H9 (cell line): ENCODE results near the gene HOMER3. TPM values are rescaled to one million over a fixed set of nuclear protein-coding genes. Genes with fewer than 3 reads are reported as not detected.

Source experiments
- DNase-seq: peaks from one replicate; pipeline ENCODE4 v3.0.0-alpha.2; 2017
- H2AFZ ChIP-seq: one replicate; pipeline ENCODE4 v1.6.1; 2013; ENCODE audit warnings: mild to moderate bottlenecking, low read length, control low read depth, moderate library complexity
- H2AK5ac ChIP-seq: 2 replicates; pipeline ENCODE4 v1.6.1; 2013; ENCODE audit warnings: low read length, control low read depth, mixed read lengths; ENCODE audit not compliant: insufficient read length
- H2BK120ac ChIP-seq: one replicate; pipeline ENCODE4 v1.6.1; 2013; ENCODE audit warnings: low read depth, mild to moderate bottlenecking, low read length, control low read depth, inconsistent platforms; ENCODE audit not compliant: poor library complexity, severe bottlenecking
- H2BK12ac ChIP-seq: 2 replicates; pipeline ENCODE4 v1.6.1; 2013; ENCODE audit warnings: low read length, control low read depth, mixed read lengths, low read depth; ENCODE audit not compliant: insufficient read length
- H2BK15ac ChIP-seq: 2 replicates; pipeline ENCODE4 v1.6.1; 2013; ENCODE audit warnings: low read depth, low read length, control low read depth
- H2BK20ac ChIP-seq: one replicate; pipeline ENCODE4 v1.6.1; 2013; ENCODE audit warnings: low read depth, mild to moderate bottlenecking, low read length, control low read depth, inconsistent platforms; ENCODE audit not compliant: poor library complexity, severe bottlenecking
- H2BK5ac ChIP-seq: 2 replicates; pipeline ENCODE4 v1.6.1; 2013; ENCODE audit warnings: low read length, control low read depth, mixed read lengths; ENCODE audit not compliant: insufficient read length
- H3K14ac ChIP-seq: 2 replicates; pipeline ENCODE4 v1.6.1; 2013; ENCODE audit warnings: low read length, control low read depth; ENCODE audit not compliant: insufficient read depth
- H3K18ac ChIP-seq: 2 replicates; pipeline ENCODE4 v1.6.1; 2013; ENCODE audit warnings: low read depth, mild to moderate bottlenecking, mixed read lengths, low read length, control low read depth; ENCODE audit not compliant: insufficient read length
- H3K23ac ChIP-seq: 2 replicates; pipeline ENCODE4 v1.6.1; 2013; ENCODE audit warnings: low read length, control low read depth, mixed read lengths, low read depth; ENCODE audit not compliant: insufficient read length
- H3K23me2 ChIP-seq: 2 replicates; pipeline ENCODE4 v1.6.1; 2013; ENCODE audit warnings: low read depth, mild to moderate bottlenecking, mixed read lengths, low read length, control low read depth; ENCODE audit not compliant: insufficient read length, poor library complexity, severe bottlenecking
- H3K27ac ChIP-seq: 2 replicates; pipeline ENCODE4 v1.5.1; 2013; ENCODE audit warnings: low read length, control low read depth, mixed read lengths, low read depth; ENCODE audit not compliant: insufficient read length
- H3K27me3 ChIP-seq: 2 replicates; pipeline ENCODE4 v1.6.1; 2013; ENCODE audit warnings: low read length, control low read depth, inconsistent platforms; ENCODE audit not compliant: insufficient read depth
- H3K4ac ChIP-seq: 2 replicates; pipeline ENCODE4 v1.6.1; 2013; ENCODE audit warnings: low read depth, mild to moderate bottlenecking, control low read depth, inconsistent platforms, low read length, moderate library complexity
- H3K4me1 ChIP-seq: 2 replicates; pipeline ENCODE4 v1.6.1; 2013; ENCODE audit warnings: low read length, control low read depth, inconsistent platforms; ENCODE audit not compliant: insufficient read depth
- H3K4me2 ChIP-seq: 2 replicates; pipeline ENCODE4 v1.6.1; 2013; ENCODE audit warnings: low read length, control low read depth, mixed read lengths; ENCODE audit not compliant: insufficient read length, insufficient read depth
- H3K56ac ChIP-seq: 2 replicates; pipeline ENCODE4 v1.6.1; 2013; ENCODE audit warnings: low read depth, mild to moderate bottlenecking, mixed read lengths, low read length, control low read depth; ENCODE audit not compliant: insufficient read length
- H3K79me1 ChIP-seq: 2 replicates; pipeline ENCODE4 v1.6.1; 2013; ENCODE audit warnings: low read depth, mild to moderate bottlenecking, moderate library complexity, low read length, control low read depth, inconsistent platforms; ENCODE audit not compliant: insufficient read depth, poor library complexity, severe bottlenecking
- H3K79me2 ChIP-seq: 2 replicates; pipeline ENCODE4 v1.6.1; 2013; ENCODE audit warnings: low read length, control low read depth, inconsistent platforms; ENCODE audit not compliant: insufficient read depth
- H3K9ac ChIP-seq: 2 replicates; pipeline ENCODE4 v1.6.1; 2013; ENCODE audit warnings: low read length, control low read depth, mixed read lengths; ENCODE audit not compliant: insufficient read length; ENCODE audit errors: extremely low read depth
- H3K9me3 ChIP-seq: one replicate; pipeline ENCODE4 v1.6.1; 2013; ENCODE audit warnings: low read depth, low read length, inconsistent platforms; ENCODE audit not compliant: control insufficient read depth
- H3T11ph ChIP-seq: one replicate; pipeline ENCODE4 v1.6.1; 2013; ENCODE audit warnings: mild to moderate bottlenecking, low read length, control low read depth, inconsistent platforms
- H4K20me1 ChIP-seq: one replicate; pipeline ENCODE4 v1.6.1; 2013; ENCODE audit not compliant: control insufficient read depth, insufficient read length, insufficient read depth
- H4K5ac ChIP-seq: 2 replicates; pipeline ENCODE4 v1.6.1; 2013; ENCODE audit warnings: low read depth, mild to moderate bottlenecking, mixed read lengths, low read length, control low read depth; ENCODE audit not compliant: insufficient read length
- H4K8ac ChIP-seq: replicated peaks from 2 replicates; pipeline ENCODE4 v1.6.1; 2013; ENCODE audit warnings: low read length, control low read depth, mixed read lengths, low read depth; ENCODE audit not compliant: insufficient read length
- H4K91ac ChIP-seq: 2 replicates; pipeline ENCODE4 v1.6.1; 2013; ENCODE audit warnings: low read depth, mild to moderate bottlenecking, moderate library complexity, mixed read lengths, low read length, control low read depth; ENCODE audit not compliant: insufficient read length
- H3K27ac Mint-ChIP-seq, 3 experiments: 2 replicates in 2 of 3; 3 replicates in 1 of 3; pipeline ENCODE4 v1.8.0; 2020 to 2021; ENCODE audit warnings: mixed read lengths in 3 of 3, mild to moderate bottlenecking in 1 of 3, moderate library complexity in 1 of 3
- H3K27me3 Mint-ChIP-seq: 2 replicates; pipeline ENCODE4 v1.8.0; 2021; ENCODE audit warnings: low read depth, mild to moderate bottlenecking, moderate library complexity, mixed read lengths
- H3K36me3 Mint-ChIP-seq, 3 experiments: 2 replicates in 2 of 3; 3 replicates in 1 of 3; pipeline ENCODE4 v1.8.0; 2020 to 2021; ENCODE audit warnings: low read depth in 3 of 3, mixed read lengths in 3 of 3; ENCODE audit not compliant: insufficient read depth in 1 of 3
- H3K4me1 Mint-ChIP-seq, 2 experiments: 2 replicates each; pipeline ENCODE4 v1.8.0; 2020; ENCODE audit warnings: mixed read lengths in 2 of 2
- H3K4me3 Mint-ChIP-seq, 2 experiments: 2 replicates in 1 of 2; 3 replicates in 1 of 2; pipeline ENCODE4 v1.8.0; 2020 to 2021; ENCODE audit warnings: mild to moderate bottlenecking in 2 of 2, mixed read lengths in 2 of 2, moderate library complexity in 1 of 2
- H3K9me3 Mint-ChIP-seq, 2 experiments: 2 replicates in 1 of 2; 3 replicates in 1 of 2; pipeline ENCODE4 v1.8.0; 2020; ENCODE audit warnings: mild to moderate bottlenecking in 2 of 2, mixed read lengths in 2 of 2, moderate library complexity in 1 of 2
- WGBS: extraction: QIAGEN DNeasy Blood & Tissue Kit; methylation state at CpG from one replicate; pipeline ENCODE4 v1.1.7; 2013; ENCODE audit warnings: missing lambda C conversion rate, low lambda C conversion rate, mixed read lengths; ENCODE audit not compliant: insufficient read length; ENCODE audit errors: extremely low coverage; 5-methylcytosine and 5-hydroxymethylcytosine counted together
- total RNA-seq: library from RNA; stranded (reverse); gene quantifications from 2 replicates; pipeline ENCODE4 v1.2.1, GENCODE V29; 2021
- TF ChIP-seq, protein P1 (sequence below): fragments of 200-600 bp; sonication (generic); conservative IDR thresholded peaks from 3 replicates; pipeline ENCODE4 v1.8.0; 2021; ENCODE audit warnings: antibody characterized with exemption, mild to moderate bottlenecking

Gene HOMER3
- total RNA-seq, 1 experiment from 2014 or later, result 20.2 TPM

- WGBS, result no CpG with 5 or more reads among the region's 18 CpGs
- Histone ChIP-seq H3K9ac (no peak overlapping the region), H3K79me2 (no peaks in the 10 kb centered on the region), H3K18ac (no peak overlapping the region), H2BK15ac (no peak overlapping the region), H4K8ac (no peak overlapping the region), H3K4me1 (no peaks in the 10 kb centered on the region), H3K27ac (no peak overlapping the region), H3K14ac (no peak overlapping the region), H3T11ph (no peak overlapping the region), H2BK5ac (no peak overlapping the region), H3K79me1 (no peaks in the 10 kb centered on the region), H2BK20ac (no peak overlapping the region), H3K4me2 (no peak overlapping the region), H3K56ac (no peak overlapping the region), H4K5ac (no peak overlapping the region), H3K23ac (no peak overlapping the region), H3K23me2 (peaks cover 7% of the 10 kb centered on the region), H2AK5ac (no peak overlapping the region), H3K9me3 (no peaks in the 10 kb centered on the region), H2AFZ (no peak overlapping the region), H3K4ac (no peak overlapping the region), H4K91ac (no peak overlapping the region), H2BK12ac (no peak overlapping the region), H2BK120ac (no peak overlapping the region), H3K27me3 (no peaks in the 10 kb centered on the region; the same call in 1 of the 2 replicates), H4K20me1 (no peaks in the 10 kb centered on the region)
- H3K9me3 Mint-ChIP-seq, result no peaks in the 10 kb centered on the region; a peak in 1 of 5 replicates
- no peak for DNase-seq
- no peak overlapping the region for H3K4me3 Mint-ChIP-seq
- H3K4me1 Mint-ChIP-seq, result peaks cover 0 to 10% of the 10 kb centered on the region in 2 experiments; a peak in 1 of 4 replicates
- peaks cover 17% of the 10 kb centered on the region for H3K27me3 Mint-ChIP-seq
- peaks cover 1 to 9% (median 5%) of the 10 kb centered on the region in 3 experiments; a peak in 5 of 7 replicates for H3K36me3 Mint-ChIP-seq
- H3K27ac Mint-ChIP-seq, result no peak overlapping the region
- TF ChIP-seq, protein P1, sequence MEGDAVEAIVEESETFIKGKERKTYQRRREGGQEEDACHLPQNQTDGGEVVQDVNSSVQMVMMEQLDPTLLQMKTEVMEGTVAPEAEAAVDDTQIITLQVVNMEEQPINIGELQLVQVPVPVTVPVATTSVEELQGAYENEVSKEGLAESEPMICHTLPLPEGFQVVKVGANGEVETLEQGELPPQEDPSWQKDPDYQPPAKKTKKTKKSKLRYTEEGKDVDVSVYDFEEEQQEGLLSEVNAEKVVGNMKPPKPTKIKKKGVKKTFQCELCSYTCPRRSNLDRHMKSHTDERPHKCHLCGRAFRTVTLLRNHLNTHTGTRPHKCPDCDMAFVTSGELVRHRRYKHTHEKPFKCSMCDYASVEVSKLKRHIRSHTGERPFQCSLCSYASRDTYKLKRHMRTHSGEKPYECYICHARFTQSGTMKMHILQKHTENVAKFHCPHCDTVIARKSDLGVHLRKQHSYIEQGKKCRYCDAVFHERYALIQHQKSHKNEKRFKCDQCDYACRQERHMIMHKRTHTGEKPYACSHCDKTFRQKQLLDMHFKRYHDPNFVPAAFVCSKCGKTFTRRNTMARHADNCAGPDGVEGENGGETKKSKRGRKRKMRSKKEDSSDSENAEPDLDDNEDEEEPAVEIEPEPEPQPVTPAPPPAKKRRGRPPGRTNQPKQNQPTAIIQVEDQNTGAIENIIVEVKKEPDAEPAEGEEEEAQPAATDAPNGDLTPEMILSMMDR, result no peak
Measured at GRCh38 chr19:18898081-18898606, 42.9 kb downstream of the HOMER3 start.
